HEK293 (cell line): ENCODE data around the gene FAM83E.

Experiments
- FEZF1 ChIP-seq: fragments of 450-650 bp; formaldehyde crosslinking; IDR thresholded peaks from 2 replicates; pipeline ENCODE4 v1.5.1; 2016; ENCODE audit warnings: missing biosample characterization, missing genetic modification characterization
- GLIS1 ChIP-seq: fragments of 450-650 bp; formaldehyde crosslinking; IDR thresholded peaks from 2 replicates; pipeline ENCODE4 v1.5.1; 2016; ENCODE audit warnings: missing biosample characterization, missing genetic modification characterization
- KLF7 ChIP-seq: fragments of 450-650 bp; formaldehyde crosslinking; IDR thresholded peaks from 2 replicates; pipeline ENCODE4 v1.5.1; 2016; ENCODE audit warnings: missing biosample characterization, missing genetic modification characterization, borderline replicate concordance
- MZF1 ChIP-seq: fragments of 450-650 bp; formaldehyde crosslinking; IDR thresholded peaks from 2 replicates; pipeline ENCODE4 v1.5.1; 2017; ENCODE audit warnings: missing biosample characterization, missing genetic modification characterization, borderline replicate concordance
- OVOL3 ChIP-seq: fragments of 450-650 bp; formaldehyde crosslinking; IDR thresholded peaks from 2 replicates; pipeline ENCODE4 v1.5.1; 2016; ENCODE audit warnings: missing biosample characterization, missing genetic modification characterization
- SETDB1 ChIP-seq: IDR thresholded peaks from one replicate; pipeline ENCODE4 v1.6.1; 2017; ENCODE audit warnings: mild to moderate bottlenecking, low read length, moderate library complexity, mixed read lengths; ENCODE audit not compliant: insufficient read length
- TRIM28 ChIP-seq: IDR thresholded peaks from 2 replicates; pipeline ENCODE4 v1.6.1; 2011; ENCODE audit warnings: low read length, control low read depth, borderline replicate concordance
- ZBTB1 ChIP-seq: fragments of 450-650 bp; formaldehyde crosslinking; IDR thresholded peaks from 2 replicates; pipeline ENCODE4 v1.5.1; 2016; ENCODE audit warnings: missing biosample characterization, missing genetic modification characterization
- ZBTB8A ChIP-seq: fragments of 450-650 bp; formaldehyde crosslinking; IDR thresholded peaks from 2 replicates; pipeline ENCODE4 v1.5.1; 2016; ENCODE audit warnings: missing biosample characterization, missing genetic modification characterization
- ZNF138 ChIP-seq: fragments of 450-650 bp; formaldehyde crosslinking; IDR thresholded peaks from 2 replicates; pipeline ENCODE4 v1.5.1; 2016; ENCODE audit warnings: missing biosample characterization, missing genetic modification characterization, borderline replicate concordance
- ZNF16 ChIP-seq: fragments of 450-650 bp; formaldehyde crosslinking; IDR thresholded peaks from 2 replicates; pipeline ENCODE4 v1.5.1; 2016; ENCODE audit warnings: low read depth, missing biosample characterization, missing genetic modification characterization
- ZNF2 ChIP-seq: fragments of 450-650 bp; formaldehyde crosslinking; IDR thresholded peaks from 2 replicates; pipeline ENCODE4 v1.5.1; 2016; ENCODE audit warnings: missing biosample characterization, missing genetic modification characterization
- ZNF302 ChIP-seq: fragments of 450-650 bp; formaldehyde crosslinking; IDR thresholded peaks from 2 replicates; pipeline ENCODE4 v1.5.1; 2016; ENCODE audit warnings: missing biosample characterization, missing genetic modification characterization, low read depth
- ZNF311 ChIP-seq: fragments of 450-650 bp; formaldehyde crosslinking; IDR thresholded peaks from 2 replicates; pipeline ENCODE4 v1.5.1; 2017; ENCODE audit warnings: missing biosample characterization, missing genetic modification characterization, borderline replicate concordance
- ZNF350 ChIP-seq: fragments of 450-650 bp; formaldehyde crosslinking; IDR thresholded peaks from 2 replicates; pipeline ENCODE4 v1.5.0; 2017; ENCODE audit warnings: missing biosample characterization, mild to moderate bottlenecking, missing genetic modification characterization
- ZNF354C ChIP-seq: fragments of 450-650 bp; formaldehyde crosslinking; IDR thresholded peaks from 2 replicates; pipeline ENCODE4 v1.5.1; 2016; ENCODE audit warnings: missing biosample characterization, missing genetic modification characterization, low read depth, borderline replicate concordance
- ZNF366 ChIP-seq: fragments of 450-650 bp; formaldehyde crosslinking; conservative IDR thresholded peaks from 2 replicates; pipeline ENCODE4 v1.5.1; 2016; ENCODE audit warnings: missing biosample characterization, missing genetic modification characterization
- ZNF37A ChIP-seq: fragments of 450-650 bp; IDR thresholded peaks from 2 replicates; pipeline ENCODE4 v1.5.1; 2018; ENCODE audit warnings: missing biosample characterization, missing genetic modification characterization
- ZNF510 ChIP-seq: fragments of 450-650 bp; formaldehyde crosslinking; IDR thresholded peaks from 2 replicates; pipeline ENCODE4 v1.5.1; 2018; ENCODE audit warnings: mild to moderate bottlenecking, missing genetic modification characterization, missing biosample characterization; ENCODE audit not compliant: insufficient replicate concordance
- ZNF558 ChIP-seq: fragments of 450-650 bp; formaldehyde crosslinking; IDR thresholded peaks from 2 replicates; pipeline ENCODE4 v1.5.1; 2016; ENCODE audit warnings: missing biosample characterization, missing genetic modification characterization
- ZNF560 ChIP-seq: fragments of 450-650 bp; formaldehyde crosslinking; IDR thresholded peaks from 2 replicates; pipeline ENCODE4 v1.5.1; 2017; ENCODE audit warnings: missing biosample characterization, missing genetic modification characterization, borderline replicate concordance
- ZNF610 ChIP-seq: fragments of 450-650 bp; formaldehyde crosslinking; IDR thresholded peaks from 2 replicates; pipeline ENCODE4 v1.5.1; 2016; ENCODE audit warnings: missing biosample characterization, missing genetic modification characterization, borderline replicate concordance
- ZNF658 ChIP-seq: fragments of 450-650 bp; formaldehyde crosslinking; IDR thresholded peaks from 2 replicates; pipeline ENCODE4; 2016; ENCODE audit warnings: missing biosample characterization, missing genetic modification characterization
- ZNF747 ChIP-seq: fragments of 450-650 bp; formaldehyde crosslinking; IDR thresholded peaks from 2 replicates; pipeline ENCODE4 v1.5.1; 2016; ENCODE audit warnings: missing biosample characterization, missing genetic modification characterization
- ZNF785 ChIP-seq: fragments of 450-650 bp; formaldehyde crosslinking; IDR thresholded peaks from 2 replicates; pipeline ENCODE4 v1.5.1; 2016; ENCODE audit warnings: missing biosample characterization, missing genetic modification characterization
- TF ChIP-seq, protein P1 (sequence below): fragments of 450-650 bp; formaldehyde crosslinking; IDR thresholded peaks from 2 replicates; pipeline ENCODE4 v1.5.1; 2016; ENCODE audit warnings: missing biosample characterization, missing genetic modification characterization, borderline replicate concordance
- TF ChIP-seq, protein P2 (sequence below): fragments of 450-650 bp; formaldehyde crosslinking; IDR thresholded peaks from 2 replicates; pipeline ENCODE4 v1.5.1; 2016; ENCODE audit warnings: missing biosample characterization, missing genetic modification characterization
- TF ChIP-seq, protein P3 (sequence below): fragments of 450-650 bp; formaldehyde crosslinking; conservative IDR thresholded peaks from 2 replicates; pipeline ENCODE4 v1.5.1; 2016; ENCODE audit warnings: low read depth, missing biosample characterization, missing genetic modification characterization

Gene FAM83E

DNA sequence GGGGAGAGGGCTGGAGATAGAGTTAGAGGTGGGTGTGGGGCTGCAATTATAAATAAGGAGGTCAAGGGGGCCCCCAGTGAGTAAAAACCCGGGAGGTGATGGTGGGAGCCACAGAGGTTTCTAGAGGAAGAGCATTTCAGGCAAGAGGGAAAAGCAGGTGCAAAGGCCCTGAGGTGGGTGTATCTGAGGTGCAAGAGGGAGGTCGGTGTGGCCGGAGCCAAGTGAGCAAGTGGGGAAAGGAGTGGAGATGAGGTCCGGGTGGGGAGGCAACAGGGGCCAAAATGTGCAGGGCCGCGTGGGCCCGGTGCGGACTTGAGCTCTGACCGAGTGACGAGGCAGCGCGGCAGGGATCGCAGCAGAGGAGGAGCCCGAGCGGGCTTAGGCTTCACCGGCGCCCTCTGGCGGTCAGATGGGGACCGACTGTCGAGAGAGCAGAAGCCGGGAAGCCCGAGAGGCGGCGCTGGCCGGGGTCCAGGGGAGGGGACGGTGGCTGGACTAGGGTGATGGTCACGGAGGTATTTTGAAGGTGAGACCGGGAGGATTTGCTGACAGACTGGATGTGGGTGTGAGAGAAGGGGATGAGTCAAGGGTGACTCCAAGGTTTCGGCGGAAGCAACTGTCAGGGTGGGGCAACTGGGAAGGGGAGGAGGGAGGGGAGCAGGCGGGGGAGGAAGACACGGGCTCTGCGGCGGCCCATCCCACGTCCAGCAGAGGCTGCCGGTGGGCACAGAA, 26.0 kb downstream of the FAM83E start (continued):
- TF ChIP-seq, protein P1, sequence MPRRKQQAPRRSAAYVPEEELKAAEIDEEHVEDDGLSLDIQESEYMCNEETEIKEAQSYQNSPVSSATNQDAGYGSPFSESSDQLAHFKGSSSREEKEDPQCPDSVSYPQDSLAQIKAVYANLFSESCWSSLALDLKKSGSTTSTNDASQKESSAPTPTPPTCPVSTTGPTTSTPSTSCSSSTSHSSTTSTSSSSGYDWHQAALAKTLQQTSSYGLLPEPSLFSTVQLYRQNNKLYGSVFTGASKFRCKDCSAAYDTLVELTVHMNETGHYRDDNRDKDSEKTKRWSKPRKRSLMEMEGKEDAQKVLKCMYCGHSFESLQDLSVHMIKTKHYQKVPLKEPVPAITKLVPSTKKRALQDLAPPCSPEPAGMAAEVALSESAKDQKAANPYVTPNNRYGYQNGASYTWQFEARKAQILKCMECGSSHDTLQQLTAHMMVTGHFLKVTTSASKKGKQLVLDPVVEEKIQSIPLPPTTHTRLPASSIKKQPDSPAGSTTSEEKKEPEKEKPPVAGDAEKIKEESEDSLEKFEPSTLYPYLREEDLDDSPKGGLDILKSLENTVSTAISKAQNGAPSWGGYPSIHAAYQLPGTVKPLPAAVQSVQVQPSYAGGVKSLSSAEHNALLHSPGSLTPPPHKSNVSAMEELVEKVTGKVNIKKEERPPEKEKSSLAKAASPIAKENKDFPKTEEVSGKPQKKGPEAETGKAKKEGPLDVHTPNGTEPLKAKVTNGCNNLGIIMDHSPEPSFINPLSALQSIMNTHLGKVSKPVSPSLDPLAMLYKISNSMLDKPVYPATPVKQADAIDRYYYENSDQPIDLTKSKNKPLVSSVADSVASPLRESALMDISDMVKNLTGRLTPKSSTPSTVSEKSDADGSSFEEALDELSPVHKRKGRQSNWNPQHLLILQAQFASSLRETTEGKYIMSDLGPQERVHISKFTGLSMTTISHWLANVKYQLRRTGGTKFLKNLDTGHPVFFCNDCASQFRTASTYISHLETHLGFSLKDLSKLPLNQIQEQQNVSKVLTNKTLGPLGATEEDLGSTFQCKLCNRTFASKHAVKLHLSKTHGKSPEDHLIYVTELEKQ (tag by site-specific recombination) = no peak
- TF ChIP-seq ZNF350 (tag by site-specific recombination) (no peak), ZNF658 (tag by site-specific recombination) (no peak), ZBTB8A (tag by site-specific recombination) (peak; percentile 43; the same call in 1 of the 2 replicates), ZNF302 (tag by site-specific recombination) (no peak), ZNF2 (peak; percentile 93), FEZF1 (tag by site-specific recombination) (no peak), ZNF16 (tag by site-specific recombination) (peak; percentile 100), ZBTB1 (tag by site-specific recombination) (0 out of 2 replicates have a peak, but pooled peaks have one; percentile 39), ZNF558 (tag by site-specific recombination) (0 out of 2 replicates have a peak, but pooled peaks have one; percentile 9), SETDB1 (no peak), ZNF785 (tag by site-specific recombination) (no peak; the same call in 1 of the 2 replicates), ZNF610 (peak; percentile 83), GLIS1 (tag by site-specific recombination) (peak; percentile 61), ZNF366 (peak; percentile 74), MZF1 (tag by site-specific recombination) (peak; percentile 67; the same call in 1 of the 2 replicates), KLF7 (tag by site-specific recombination) (peak; percentile 89; the same call in 1 of the 2 replicates), ZNF311 (tag by site-specific recombination) (no peak), ZNF510 (tag by site-specific recombination) (no peak), ZNF747 (no peak), ZNF138 (tag by site-specific recombination) (no peak), ZNF560 (tag by site-specific recombination) (no peak), ZNF37A (tag by site-specific recombination) (no peak), ZNF354C (no peak), OVOL3 (tag by site-specific recombination) (no peak), TRIM28 (no peak)
- TF ChIP-seq, protein P2, sequence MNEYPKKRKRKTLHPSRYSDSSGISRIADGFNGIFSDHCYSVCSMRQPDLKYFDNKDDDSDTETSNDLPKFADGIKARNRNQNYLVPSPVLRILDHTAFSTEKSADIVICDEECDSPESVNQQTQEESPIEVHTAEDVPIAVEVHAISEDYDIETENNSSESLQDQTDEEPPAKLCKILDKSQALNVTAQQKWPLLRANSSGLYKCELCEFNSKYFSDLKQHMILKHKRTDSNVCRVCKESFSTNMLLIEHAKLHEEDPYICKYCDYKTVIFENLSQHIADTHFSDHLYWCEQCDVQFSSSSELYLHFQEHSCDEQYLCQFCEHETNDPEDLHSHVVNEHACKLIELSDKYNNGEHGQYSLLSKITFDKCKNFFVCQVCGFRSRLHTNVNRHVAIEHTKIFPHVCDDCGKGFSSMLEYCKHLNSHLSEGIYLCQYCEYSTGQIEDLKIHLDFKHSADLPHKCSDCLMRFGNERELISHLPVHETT = no peak; the same call in 1 of the 2 replicates
- TF ChIP-seq, protein P3, sequence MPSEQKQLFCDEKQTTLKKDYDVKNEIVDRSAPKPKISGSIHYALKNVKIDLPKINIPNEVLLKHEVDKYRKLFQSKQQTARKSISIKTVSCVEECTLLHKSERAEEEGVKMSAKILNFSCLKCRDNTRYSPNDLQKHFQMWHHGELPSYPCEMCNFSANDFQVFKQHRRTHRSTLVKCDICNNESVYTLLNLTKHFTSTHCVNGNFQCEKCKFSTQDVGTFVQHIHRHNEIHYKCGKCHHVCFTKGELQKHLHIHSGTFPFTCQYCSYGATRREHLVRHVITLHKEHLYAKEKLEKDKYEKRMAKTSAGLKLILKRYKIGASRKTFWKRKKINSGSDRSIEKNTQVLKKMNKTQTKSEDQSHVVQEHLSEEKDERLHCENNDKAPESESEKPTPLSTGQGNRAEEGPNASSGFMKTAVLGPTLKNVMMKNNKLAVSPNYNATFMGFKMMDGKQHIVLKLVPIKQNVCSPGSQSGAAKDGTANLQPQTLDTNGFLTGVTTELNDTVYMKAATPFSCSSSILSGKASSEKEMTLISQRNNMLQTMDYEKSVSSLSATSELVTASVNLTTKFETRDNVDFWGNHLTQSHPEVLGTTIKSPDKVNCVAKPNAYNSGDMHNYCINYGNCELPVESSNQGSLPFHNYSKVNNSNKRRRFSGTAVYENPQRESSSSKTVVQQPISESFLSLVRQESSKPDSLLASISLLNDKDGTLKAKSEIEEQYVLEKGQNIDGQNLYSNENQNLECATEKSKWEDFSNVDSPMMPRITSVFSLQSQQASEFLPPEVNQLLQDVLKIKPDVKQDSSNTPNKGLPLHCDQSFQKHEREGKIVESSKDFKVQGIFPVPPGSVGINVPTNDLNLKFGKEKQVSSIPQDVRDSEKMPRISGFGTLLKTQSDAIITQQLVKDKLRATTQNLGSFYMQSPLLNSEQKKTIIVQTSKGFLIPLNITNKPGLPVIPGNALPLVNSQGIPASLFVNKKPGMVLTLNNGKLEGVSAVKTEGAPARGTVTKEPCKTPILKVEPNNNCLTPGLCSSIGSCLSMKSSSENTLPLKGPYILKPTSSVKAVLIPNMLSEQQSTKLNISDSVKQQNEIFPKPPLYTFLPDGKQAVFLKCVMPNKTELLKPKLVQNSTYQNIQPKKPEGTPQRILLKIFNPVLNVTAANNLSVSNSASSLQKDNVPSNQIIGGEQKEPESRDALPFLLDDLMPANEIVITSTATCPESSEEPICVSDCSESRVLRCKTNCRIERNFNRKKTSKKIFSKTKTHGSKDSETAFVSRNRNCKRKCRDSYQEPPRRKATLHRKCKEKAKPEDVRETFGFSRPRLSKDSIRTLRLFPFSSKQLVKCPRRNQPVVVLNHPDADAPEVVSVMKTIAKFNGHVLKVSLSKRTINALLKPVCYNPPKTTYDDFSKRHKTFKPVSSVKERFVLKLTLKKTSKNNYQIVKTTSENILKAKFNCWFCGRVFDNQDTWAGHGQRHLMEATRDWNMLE = no peak
